ENCODE measurements around the gene ENOX1.
"Not testable (repeated sequence)": the region's sequence is repeated elsewhere in the genome, so short reads cannot be mapped to it uniquely, and the experiment has no call there.

The ENOX1 gene

DNA sequence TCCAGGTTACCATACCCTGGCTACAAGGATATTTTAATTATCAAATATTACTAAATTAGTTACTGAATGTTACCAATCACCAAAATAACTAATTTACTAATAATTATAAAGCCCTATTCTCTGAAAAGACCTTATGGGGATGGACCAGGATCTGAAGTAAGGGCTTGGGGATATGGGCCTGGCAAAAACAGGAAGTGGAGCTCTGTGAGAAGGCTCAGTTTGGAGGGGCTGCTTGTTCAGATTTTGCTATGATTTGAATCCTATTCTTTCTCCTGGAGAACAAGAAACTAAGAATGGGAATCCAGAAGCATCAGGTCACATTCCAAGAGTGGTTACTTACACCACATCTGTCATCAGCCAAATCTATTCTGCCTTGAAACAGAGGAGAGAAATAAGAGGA lies 615.3 kb downstream of the ENOX1 start:
- H3K4me2 ChIP-seq (ENCODE audit: insufficient read depth, low read length): no peak overlapping the region
- H2AFZ ChIP-seq (ENCODE audit: low read depth, low read length): no peak overlapping the region
- H3K9me3 ChIP-seq (ENCODE audit: insufficient read depth, low read length, severe bottlenecking): no peaks in the 10 kb centered on the region
- no peaks in the 10 kb centered on the region for H4K20me1 ChIP-seq (ENCODE audit: insufficient read depth, low read length)
- no peak overlapping the region for H3K4me3 ChIP-seq (ENCODE audit: low read depth in 1 of 2, low read length in 2 of 2)
- H3K79me2 ChIP-seq (ENCODE audit: insufficient read depth, low read length): no peaks in the 10 kb centered on the region
- no peaks in the 10 kb centered on the region for H3K4me1 ChIP-seq (ENCODE audit: insufficient read depth, low read length)
- DNase-seq: no peak
- no peak overlapping the region for H3K27ac ChIP-seq (ENCODE audit: low read length)
- peaks cover 3% of the 10 kb centered on the region for H3K27me3 ChIP-seq (ENCODE audit: insufficient read depth, low read length, poor library complexity)
- no peak for ATAC-seq (ENCODE audit: insufficient read depth, low read depth)
- TF ChIP-seq EZH2 (IDR thresholded peaks at IDR 0.05; ENCODE audit: borderline replicate concordance, low read depth, low read length, severe bottlenecking): no peak
- TF ChIP-seq, protein P1, sequence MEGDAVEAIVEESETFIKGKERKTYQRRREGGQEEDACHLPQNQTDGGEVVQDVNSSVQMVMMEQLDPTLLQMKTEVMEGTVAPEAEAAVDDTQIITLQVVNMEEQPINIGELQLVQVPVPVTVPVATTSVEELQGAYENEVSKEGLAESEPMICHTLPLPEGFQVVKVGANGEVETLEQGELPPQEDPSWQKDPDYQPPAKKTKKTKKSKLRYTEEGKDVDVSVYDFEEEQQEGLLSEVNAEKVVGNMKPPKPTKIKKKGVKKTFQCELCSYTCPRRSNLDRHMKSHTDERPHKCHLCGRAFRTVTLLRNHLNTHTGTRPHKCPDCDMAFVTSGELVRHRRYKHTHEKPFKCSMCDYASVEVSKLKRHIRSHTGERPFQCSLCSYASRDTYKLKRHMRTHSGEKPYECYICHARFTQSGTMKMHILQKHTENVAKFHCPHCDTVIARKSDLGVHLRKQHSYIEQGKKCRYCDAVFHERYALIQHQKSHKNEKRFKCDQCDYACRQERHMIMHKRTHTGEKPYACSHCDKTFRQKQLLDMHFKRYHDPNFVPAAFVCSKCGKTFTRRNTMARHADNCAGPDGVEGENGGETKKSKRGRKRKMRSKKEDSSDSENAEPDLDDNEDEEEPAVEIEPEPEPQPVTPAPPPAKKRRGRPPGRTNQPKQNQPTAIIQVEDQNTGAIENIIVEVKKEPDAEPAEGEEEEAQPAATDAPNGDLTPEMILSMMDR (IDR thresholded peaks at IDR 0.05; ENCODE audit: borderline replicate concordance, extremely low read depth, low read length, poor library complexity, severe bottlenecking): no peak
- no peaks in the 10 kb centered on the region for H3K36me3 ChIP-seq (ENCODE audit: insufficient read depth, low read length)
- no peak overlapping the region for H3K9ac ChIP-seq (ENCODE audit: low read depth, low read length)

DNA sequence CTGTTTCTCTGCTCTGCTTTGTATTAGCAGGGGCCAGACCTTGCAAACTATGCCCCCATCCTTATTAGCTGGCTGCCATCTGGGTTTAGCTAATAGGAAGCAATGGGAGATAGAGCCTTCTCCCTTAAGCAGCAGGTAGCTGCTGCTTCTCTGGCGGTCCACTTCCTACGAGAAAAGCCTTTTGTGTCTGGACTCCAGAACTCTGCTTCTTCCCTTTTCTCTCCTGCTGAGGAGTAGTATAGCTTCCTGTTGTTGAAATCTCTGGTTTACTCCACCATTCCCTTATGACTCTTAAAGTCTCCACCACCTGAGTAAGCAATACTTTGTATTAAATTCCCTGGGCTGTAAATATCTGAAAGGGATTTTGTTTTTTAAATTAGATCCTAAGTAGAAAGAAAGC lies 616.3 kb downstream of the ENOX1 start:
- Histone ChIP-seq H3K4me2 (ENCODE audit: insufficient read depth, low read length) (no peak overlapping the region), H3K9me3 (ENCODE audit: insufficient read depth, low read length, severe bottlenecking) (no peaks in the 10 kb centered on the region), H2AFZ (ENCODE audit: low read depth, low read length) (no peak overlapping the region), H3K27me3 (ENCODE audit: insufficient read depth, low read length, poor library complexity) (peaks cover 3% of the 10 kb centered on the region), H3K79me2 (ENCODE audit: insufficient read depth, low read length) (no peaks in the 10 kb centered on the region), H3K4me3 (ENCODE audit: low read depth in 1 of 2, low read length in 2 of 2) (no peak overlapping the region), H3K27ac (ENCODE audit: low read length) (no peak overlapping the region), H3K9ac (ENCODE audit: low read depth, low read length) (no peak overlapping the region), H3K4me1 (ENCODE audit: insufficient read depth, low read length) (no peaks in the 10 kb centered on the region), H3K36me3 (ENCODE audit: insufficient read depth, low read length) (no peaks in the 10 kb centered on the region), H4K20me1 (ENCODE audit: insufficient read depth, low read length) (no peaks in the 10 kb centered on the region)
- no peak for DNase-seq
- no peak for ATAC-seq (ENCODE audit: insufficient read depth, low read depth)
- TF ChIP-seq, protein P1 (IDR thresholded peaks at IDR 0.05; ENCODE audit: borderline replicate concordance, extremely low read depth, low read length, poor library complexity, severe bottlenecking): no peak
- TF ChIP-seq EZH2 (IDR thresholded peaks at IDR 0.05; ENCODE audit: borderline replicate concordance, low read depth, low read length, severe bottlenecking): no peak

DNA sequence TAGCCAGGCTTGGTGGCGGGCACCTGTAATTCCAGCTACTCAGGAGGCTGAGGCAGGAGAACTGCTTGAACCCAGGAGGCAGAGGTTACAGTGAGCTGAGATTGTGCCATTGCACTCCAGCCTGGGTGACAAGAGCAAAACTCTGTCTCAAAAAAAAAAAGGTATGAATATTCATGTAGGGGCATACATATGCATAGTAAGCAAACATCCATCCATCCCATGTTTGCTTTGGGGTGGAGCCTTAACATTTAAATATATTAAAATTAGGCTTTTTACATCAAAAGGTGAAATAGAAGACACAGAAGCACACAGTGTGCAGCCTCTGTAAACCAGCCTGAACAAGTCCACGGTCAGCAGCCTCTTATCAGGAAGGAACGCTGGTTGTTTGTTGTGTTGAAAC lies 618.3 kb downstream of the ENOX1 start:
- ATAC-seq (ENCODE audit: insufficient read depth, low read depth); H4K20me1 ChIP-seq (ENCODE audit: insufficient read depth, low read length); H3K9me3 ChIP-seq (ENCODE audit: insufficient read depth, low read length, severe bottlenecking); H2AFZ ChIP-seq (ENCODE audit: low read depth, low read length); DNase-seq; H3K27ac ChIP-seq (ENCODE audit: low read length); H3K9ac ChIP-seq (ENCODE audit: low read depth, low read length); H3K27me3 ChIP-seq (ENCODE audit: insufficient read depth, low read length, poor library complexity); H3K4me2 ChIP-seq (ENCODE audit: insufficient read depth, low read length); H3K36me3 ChIP-seq (ENCODE audit: insufficient read depth, low read length); H3K4me3 ChIP-seq (ENCODE audit: low read depth in 1 of 2, low read length in 2 of 2); H3K4me1 ChIP-seq (ENCODE audit: insufficient read depth, low read length); H3K79me2 ChIP-seq (ENCODE audit: insufficient read depth, low read length): not testable (repeated sequence)

DNA sequence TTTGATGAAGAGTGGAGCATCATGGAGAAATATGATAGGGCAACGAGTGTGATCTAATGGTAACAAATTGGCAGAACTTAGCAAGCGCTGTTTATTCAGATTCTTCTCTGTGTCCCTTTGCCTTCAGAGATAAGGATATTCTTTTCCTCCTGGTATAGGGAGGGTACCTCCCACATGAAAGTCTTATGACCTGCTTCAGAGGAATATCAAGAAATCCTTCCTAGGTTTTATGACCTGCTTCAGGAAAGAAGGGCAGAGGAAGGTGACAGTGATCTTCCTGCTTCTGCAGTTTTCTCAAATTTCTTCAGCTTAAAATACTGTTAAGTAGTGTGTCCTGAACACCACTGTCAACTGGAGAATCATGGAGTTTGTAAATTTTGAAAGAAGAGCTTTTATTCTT lies 619.0 kb downstream of the ENOX1 start:
- ATAC-seq (ENCODE audit: insufficient read depth, low read depth) (no peak), DNase-seq (no peak)
- Histone ChIP-seq H3K4me3 (ENCODE audit: low read depth in 1 of 2, low read length in 2 of 2) (no peak overlapping the region), H3K4me2 (ENCODE audit: insufficient read depth, low read length) (no peak overlapping the region), H4K20me1 (ENCODE audit: insufficient read depth, low read length) (no peaks in the 10 kb centered on the region), H2AFZ (ENCODE audit: low read depth, low read length) (no peak overlapping the region), H3K4me1 (ENCODE audit: insufficient read depth, low read length) (no peaks in the 10 kb centered on the region), H3K36me3 (ENCODE audit: insufficient read depth, low read length) (no peaks in the 10 kb centered on the region), H3K9ac (ENCODE audit: low read depth, low read length) (no peak overlapping the region), H3K9me3 (ENCODE audit: insufficient read depth, low read length, severe bottlenecking) (no peaks in the 10 kb centered on the region), H3K27me3 (ENCODE audit: insufficient read depth, low read length, poor library complexity) (no peaks in the 10 kb centered on the region), H3K79me2 (ENCODE audit: insufficient read depth, low read length) (no peaks in the 10 kb centered on the region), H3K27ac (ENCODE audit: low read length) (no peak overlapping the region)
- TF ChIP-seq EZH2 (IDR thresholded peaks at IDR 0.05; ENCODE audit: borderline replicate concordance, low read depth, low read length, severe bottlenecking): no peak
- TF ChIP-seq, protein P1 (IDR thresholded peaks at IDR 0.05; ENCODE audit: borderline replicate concordance, extremely low read depth, low read length, poor library complexity, severe bottlenecking): no peak
